H1 (cell line): ENCODE results near the gene TMEM236. TPM values are rescaled to one million over a fixed set of nuclear protein-coding genes. Genes with fewer than 3 reads are reported as not detected.

Experiments used
- CTCF ChIA-PET: fragments of 300-600 bp; sonication (Branson Sonifier 250); formaldehyde crosslinking; loops from one replicate; lab custom pipeline; 2021; ENCODE audit not compliant: partially characterized antibody; lab: Charles Lee
- POLR2A ChIA-PET: fragments of 300-600 bp; sonication (Branson Sonifier 250); formaldehyde crosslinking; loops from one replicate; lab custom pipeline; 2021; ENCODE audit warnings: inconsistent platforms; ENCODE audit not compliant: partially characterized antibody; lab: Charles Lee
- DNase-seq, 2 experiments: peaks; one replicate each; pipeline versions ENCODE4 v3.0.0 to v3.0.0-alpha.2; 2010 to 2022; ENCODE audit warnings: low spot score in 2 of 2, low read depth in 1 of 2, mixed read lengths in 1 of 2
- FAIRE-seq: peaks from 2 replicates; lab custom pipeline; 2011; peaks lifted over from hg19 to GRCh38; lab: Jason Lieb, UNC
- H2AFZ ChIP-seq: 2 replicates; pipeline ENCODE4 v1.8.1; 2012; ENCODE audit warnings: low read length, inconsistent platforms
- H2AK5ac ChIP-seq: 2 replicates; pipeline ENCODE4 v1.6.1; 2013; ENCODE audit warnings: low read depth, low read length
- H2BK120ac ChIP-seq: replicated peaks from 2 replicates; pipeline ENCODE3; 2013; ENCODE audit warnings: low read depth, low read length, inconsistent platforms
- H2BK12ac ChIP-seq: 2 replicates; pipeline ENCODE4 v1.6.1; 2013; ENCODE audit warnings: low read depth, low read length
- H2BK15ac ChIP-seq: 2 replicates; pipeline ENCODE4 v1.6.1; 2013; ENCODE audit warnings: low read length
- H2BK20ac ChIP-seq: 2 replicates; pipeline ENCODE4 v1.6.1; 2013; ENCODE audit warnings: low read length
- H2BK5ac ChIP-seq: 2 replicates; pipeline ENCODE4 v1.6.1; 2013; ENCODE audit warnings: low read depth, low read length
- H3K14ac ChIP-seq: 2 replicates; pipeline ENCODE4 v1.6.1; 2013; ENCODE audit warnings: inconsistent platforms; ENCODE audit not compliant: insufficient read length
- H3K18ac ChIP-seq: 2 replicates; pipeline ENCODE4 v1.6.1; 2013; ENCODE audit warnings: low read length; ENCODE audit errors: extremely low read depth
- H3K23ac ChIP-seq: 2 replicates; pipeline ENCODE4 v1.6.1; 2013; ENCODE audit warnings: inconsistent platforms; ENCODE audit not compliant: insufficient read length
- H3K23me2 ChIP-seq: 2 replicates; pipeline ENCODE4 v1.6.1; 2013; ENCODE audit warnings: low read depth, low read length
- H3K27ac ChIP-seq: 2 replicates; pipeline ENCODE4 v1.6.1; 2011; ENCODE audit warnings: low read depth, low read length, inconsistent platforms
- H3K27me3 ChIP-seq, 4 experiments: replicated peaks in 1 of 4; 1 replicate in 1 of 4; 2 replicates in 3 of 4; pipeline versions ENCODE4 v1.6.1 to v1.8.1; 2011 to 2013; ENCODE audit warnings: low read length in 3 of 4, mild to moderate bottlenecking in 3 of 4, inconsistent platforms in 2 of 4, mixed read lengths in 2 of 4, moderate library complexity in 1 of 4; ENCODE audit not compliant: control insufficient read depth in 3 of 4, insufficient read depth in 3 of 4; ENCODE audit errors: extremely low read depth in 1 of 4
- H3K36me3 ChIP-seq, 4 experiments: 2 replicates each; pipeline versions ENCODE4 v1.6.1 to v1.8.1; 2011 to 2013; ENCODE audit warnings: mild to moderate bottlenecking in 4 of 4, low read length in 3 of 4, moderate library complexity in 2 of 4, control low read depth in 1 of 4, inconsistent platforms in 1 of 4; ENCODE audit not compliant: insufficient read depth in 4 of 4, control insufficient read depth in 2 of 4
- H3K4ac ChIP-seq: replicated peaks from 2 replicates; pipeline ENCODE3; 2013; ENCODE audit warnings: low read length, low read depth, mixed read lengths, inconsistent platforms; ENCODE audit not compliant: insufficient read length
- H3K4me1 ChIP-seq, 4 experiments: replicated peaks in 1 of 4; 1 replicate in 1 of 4; 2 replicates in 3 of 4; pipeline versions ENCODE4 v1.6.1 to v1.8.1; 2011 to 2013; ENCODE audit warnings: low read length in 3 of 4, inconsistent platforms in 2 of 4, mixed read lengths in 1 of 4; ENCODE audit not compliant: insufficient read depth in 4 of 4, control insufficient read depth in 3 of 4
- H3K4me2 ChIP-seq, 2 experiments: 2 replicates each; pipeline versions ENCODE4 v1.6.1 to v1.8.1; 2011 to 2013; ENCODE audit warnings: low read depth in 2 of 2, low read length in 2 of 2, control low read depth in 1 of 2, inconsistent platforms in 1 of 2, mild to moderate bottlenecking in 1 of 2; ENCODE audit not compliant: insufficient read depth in 1 of 2
- H3K4me3 ChIP-seq, 4 experiments: fragments of 200-600, 300-600 bp in 1 of 4; sonication (generic), shearing (Covaris generic), sonication (Bioruptor Twin) in 1 of 4; 2 replicates each; pipeline versions ENCODE4 v1.5.1 to v1.8.1; 2011 to 2016; ENCODE audit warnings: low read length in 4 of 4, low read depth in 3 of 4, control low read depth in 2 of 4, inconsistent platforms in 2 of 4, mild to moderate bottlenecking in 2 of 4, mixed read lengths in 1 of 4, moderate library complexity in 1 of 4; ENCODE audit not compliant: insufficient read depth in 2 of 4; ENCODE audit errors: extremely low read depth in 1 of 4
- H3K56ac ChIP-seq: replicated peaks from 2 replicates; pipeline ENCODE3; 2013; ENCODE audit warnings: low read depth, mild to moderate bottlenecking, mixed read lengths, low read length, inconsistent platforms; ENCODE audit not compliant: insufficient read length
- H3K79me1 ChIP-seq: 2 replicates; pipeline ENCODE4 v1.6.1; 2013; ENCODE audit warnings: low read depth, low read length, control low read depth
- H3K79me2 ChIP-seq, 2 experiments: 2 replicates each; pipeline versions ENCODE4 v1.6.1 to v1.8.1; 2012 to 2013; ENCODE audit warnings: low read length in 2 of 2, mild to moderate bottlenecking in 2 of 2, inconsistent platforms in 1 of 2; ENCODE audit not compliant: insufficient read depth in 2 of 2, control insufficient read depth in 1 of 2
- H3K9ac ChIP-seq, 4 experiments: replicated peaks in 1 of 4; 1 replicate in 1 of 4; 2 replicates in 3 of 4; pipeline versions ENCODE4 v1.6.1 to v1.8.1; 2011 to 2013; ENCODE audit warnings: low read depth in 3 of 4, low read length in 3 of 4, control low read depth in 2 of 4, mild to moderate bottlenecking in 2 of 4, moderate library complexity in 2 of 4, inconsistent platforms in 1 of 4; ENCODE audit errors: extremely low read depth in 1 of 4
- H3K9me3 ChIP-seq, 2 experiments: 2 replicates each; pipeline versions ENCODE4 v1.6.1 to v1.8.1; 2012 to 2013; ENCODE audit warnings: mild to moderate bottlenecking in 2 of 2, moderate library complexity in 2 of 2, control low read depth in 1 of 2, inconsistent platforms in 1 of 2, low read depth in 1 of 2, low read length in 1 of 2, mixed read lengths in 1 of 2; ENCODE audit not compliant: insufficient read depth in 2 of 2
- H4K20me1 ChIP-seq, 2 experiments: replicated peaks in 1 of 2; 2 replicates each; pipeline versions ENCODE3 to v1.8.1; 2011 to 2013; ENCODE audit warnings: inconsistent platforms in 2 of 2, low read length in 2 of 2, mild to moderate bottlenecking in 1 of 2; ENCODE audit not compliant: insufficient read depth in 2 of 2, control insufficient read depth in 1 of 2
- H4K5ac ChIP-seq: 2 replicates; pipeline ENCODE4 v1.6.1; 2013; ENCODE audit warnings: low read length, low read depth, mixed read lengths, inconsistent platforms; ENCODE audit not compliant: insufficient read length
- H4K8ac ChIP-seq: 2 replicates; pipeline ENCODE4 v1.8.0; 2013; ENCODE audit warnings: mild to moderate bottlenecking, moderate library complexity, low read length, inconsistent platforms; ENCODE audit not compliant: insufficient read depth; ENCODE audit errors: extremely low read depth
- H4K91ac ChIP-seq: replicated peaks from 2 replicates; pipeline ENCODE3; 2013; ENCODE audit warnings: low read length, mixed read lengths, inconsistent platforms; ENCODE audit not compliant: insufficient read length
- ASH2L ChIP-seq: fragments of 200-600, 300-600 bp; sonication (generic); IDR thresholded peaks from one replicate; pipeline ENCODE4 v1.7.1; 2017; ENCODE audit warnings: low read length
- CBX5 ChIP-seq: fragments of 300-800, 300-1000 bp; sonication (generic); IDR thresholded peaks from 2 replicates; pipeline ENCODE4 v1.7.1; 2016; ENCODE audit warnings: antibody characterized with exemption, low read length, low read depth
- GABPA ChIP-seq: IDR thresholded peaks from 2 replicates; pipeline ENCODE4 v1.6.1; 2011; ENCODE audit warnings: mild to moderate bottlenecking, low read length, moderate library complexity, borderline replicate concordance; ENCODE audit not compliant: insufficient read depth
- KDM5A ChIP-seq: fragments of 200-600 bp; IDR thresholded peaks from 2 replicates; pipeline ENCODE4 v1.7.1; 2012; ENCODE audit warnings: mild to moderate bottlenecking, low read length, inconsistent platforms, mixed read lengths
- POU5F1 ChIP-seq: IDR thresholded peaks from 2 replicates; pipeline ENCODE4 v1.6.1; 2011; ENCODE audit warnings: low read depth, mild to moderate bottlenecking, low read length, moderate library complexity
- RXRA ChIP-seq: IDR thresholded peaks from 2 replicates; pipeline ENCODE4 v1.6.1; 2011; ENCODE audit warnings: low read depth, mild to moderate bottlenecking, low read length, moderate library complexity; ENCODE audit not compliant: insufficient read depth
- SIRT6 ChIP-seq: IDR thresholded peaks from one replicate; pipeline ENCODE4 v1.7.1; 2012; ENCODE audit warnings: low read length, inconsistent platforms
- SUZ12 ChIP-seq: fragments of 200-600 bp; sonication (generic); IDR thresholded peaks from 2 replicates; pipeline ENCODE4 v1.6.1; 2012; ENCODE audit warnings: mild to moderate bottlenecking, inconsistent platforms, low read length, moderate library complexity, mixed read lengths
- TBP ChIP-seq: IDR thresholded peaks from 2 replicates; pipeline ENCODE4 v1.6.1; 2011; ENCODE audit warnings: low read depth, low read length, improper control_type of control experiment
- YY1 ChIP-seq: IDR thresholded peaks from 2 replicates; pipeline ENCODE4 v1.6.1; 2011; ENCODE audit warnings: low read depth, mild to moderate bottlenecking, low read length
- WGBS, 2 experiments: shearing (Covaris generic) in 1 of 2; methylation state at CpG; one replicate each; pipeline versions ENCODE4 v1.1.6 to v1.1.7; 2013 to 2015; ENCODE audit warnings: low lambda C conversion rate in 2 of 2, mixed read lengths in 2 of 2, inconsistent platforms in 1 of 2, low coverage in 1 of 2, missing lambda C conversion rate in 1 of 2; ENCODE audit not compliant: insufficient replicate concordance in 2 of 2, insufficient coverage in 1 of 2, insufficient read length in 1 of 2; ENCODE audit errors: extremely low coverage in 1 of 2, missing lambda C conversion rate in 1 of 2; 5-methylcytosine and 5-hydroxymethylcytosine counted together
- polyA plus RNA-seq, 7 experiments: library from polyadenylated mRNA; depleted of rRNA in 3 of 7; stranded (reverse) in 5 of 7; unstranded in 2 of 7; fragments of >200 nt in 5 of 7; fragments of 200-250 nt in 2 of 7; gene quantifications; 1 replicate in 5 of 7; 2 replicates in 1 of 7; 4 replicates in 1 of 7; pipeline versions ENCODE4 v1.2.1 to v1.2.3, GENCODE V29; 2011 to 2013; ENCODE audit warnings: missing spikeins in 2 of 7, mixed read lengths in 2 of 7
- total RNA-seq: library from RNA; stranded (reverse); fragmentation: NEBNext Ultra II Directional; extraction: Animal tissue kit (Norgen Biotek cat#: 25700); gene quantifications from 2 replicates; pipeline ENCODE4 v1.2.1, GENCODE V29; 2021
- TF ChIP-seq, protein P1 (sequence below): IDR thresholded peaks from 2 replicates; pipeline ENCODE4 v1.6.1; 2011; ENCODE audit warnings: low read length, improper control_type of control experiment
- TF ChIP-seq, protein P2 (sequence below): IDR thresholded peaks from 2 replicates; pipeline ENCODE4 v1.6.1; 2012; ENCODE audit warnings: inconsistent platforms

Gene TMEM236
- total and polyA plus RNA-seq, 2 of the 8 experiments (the other 6 are each of a cell fraction or from before 2014, with no cell fraction given): 0.02 to 0.07 TPM

- no peak overlapping the region for H3K4me3 ChIP-seq
- H3K4ac ChIP-seq: no peak overlapping the region
- no peaks in the 10 kb centered on the region for H3K36me3 ChIP-seq
- no peak overlapping the region for H4K8ac ChIP-seq
- no peak overlapping the region for H3K4me2 ChIP-seq
- no peak overlapping the region for H2BK15ac ChIP-seq
- H3K4me1 ChIP-seq: no peaks in the 10 kb centered on the region
- H3K9me3 ChIP-seq: no peaks in the 10 kb centered on the region
- H3K14ac ChIP-seq: no peak overlapping the region
- no peaks in the 10 kb centered on the region for H3K27me3 ChIP-seq
- no peak overlapping the region for H2BK12ac ChIP-seq
- H3K23me2 ChIP-seq: no peaks in the 10 kb centered on the region
- H2BK20ac ChIP-seq: no peak overlapping the region
- no peak for FAIRE-seq
- WGBS, 2 experiments: 66% methylated on average over 4 of the region's 4 CpGs; no CpG with 5 or more reads in 1 of the 2 experiments
- POLR2A ChIA-PET: no interaction called here
- H3K23ac ChIP-seq: no peak overlapping the region
- no peaks in the 10 kb centered on the region for H4K20me1 ChIP-seq
- no peak overlapping the region for H3K18ac ChIP-seq
- no peak overlapping the region for H3K9ac ChIP-seq
- H2AK5ac ChIP-seq: no peak overlapping the region
- CTCF ChIA-PET: interaction anchor here (2.0 kb wide), 1 partner anchor 11 kb away, joined by 9 read pairs; no protein-coding TSS in a partner anchor
- no peak overlapping the region for H2AFZ ChIP-seq
- H2BK120ac ChIP-seq: no peak overlapping the region
- no peak overlapping the region for H3K56ac ChIP-seq
- H4K91ac ChIP-seq: no peak overlapping the region
- no peaks in the 10 kb centered on the region for H3K79me1 ChIP-seq
- no peak for DNase-seq
- H3K79me2 ChIP-seq: no peaks in the 10 kb centered on the region
- no peak overlapping the region for H2BK5ac ChIP-seq
- TF ChIP-seq CBX5 (no peak), RXRA (no peak), SIRT6 (no peak), SUZ12 (no peak), ASH2L (no peak), TBP (no peak), YY1 (no peak), GABPA (no peak), KDM5A (no peak), POU5F1 (no peak)
- TF ChIP-seq, protein P1, sequence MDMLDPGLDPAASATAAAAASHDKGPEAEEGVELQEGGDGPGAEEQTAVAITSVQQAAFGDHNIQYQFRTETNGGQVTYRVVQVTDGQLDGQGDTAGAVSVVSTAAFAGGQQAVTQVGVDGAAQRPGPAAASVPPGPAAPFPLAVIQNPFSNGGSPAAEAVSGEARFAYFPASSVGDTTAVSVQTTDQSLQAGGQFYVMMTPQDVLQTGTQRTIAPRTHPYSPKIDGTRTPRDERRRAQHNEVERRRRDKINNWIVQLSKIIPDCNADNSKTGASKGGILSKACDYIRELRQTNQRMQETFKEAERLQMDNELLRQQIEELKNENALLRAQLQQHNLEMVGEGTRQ: no peak
- TF ChIP-seq, protein P2, sequence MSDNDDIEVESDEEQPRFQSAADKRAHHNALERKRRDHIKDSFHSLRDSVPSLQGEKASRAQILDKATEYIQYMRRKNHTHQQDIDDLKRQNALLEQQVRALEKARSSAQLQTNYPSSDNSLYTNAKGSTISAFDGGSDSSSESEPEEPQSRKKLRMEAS: no peak
- H3K27ac ChIP-seq: no peak overlapping the region
- H4K5ac ChIP-seq: no peak overlapping the region
Measured at GRCh38 chr10:17731331-17732020, 20.5 kb upstream of the TMEM236 start.
